HG03064 (cell line): ENCODE measurements around the gene SLC25A26.

Source experiments
- ATAC-seq: cut with Tn5 transposase; IDR thresholded peaks from one replicate; pipeline ENCODE4 v1.9.1; 2021; ENCODE audit warnings: low read depth; ENCODE audit not compliant: unreplicated experiment

Gene SLC25A26, protein sequence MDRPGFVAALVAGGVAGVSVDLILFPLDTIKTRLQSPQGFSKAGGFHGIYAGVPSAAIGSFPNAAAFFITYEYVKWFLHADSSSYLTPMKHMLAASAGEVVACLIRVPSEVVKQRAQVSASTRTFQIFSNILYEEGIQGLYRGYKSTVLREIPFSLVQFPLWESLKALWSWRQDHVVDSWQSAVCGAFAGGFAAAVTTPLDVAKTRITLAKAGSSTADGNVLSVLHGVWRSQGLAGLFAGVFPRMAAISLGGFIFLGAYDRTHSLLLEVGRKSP

DNA sequence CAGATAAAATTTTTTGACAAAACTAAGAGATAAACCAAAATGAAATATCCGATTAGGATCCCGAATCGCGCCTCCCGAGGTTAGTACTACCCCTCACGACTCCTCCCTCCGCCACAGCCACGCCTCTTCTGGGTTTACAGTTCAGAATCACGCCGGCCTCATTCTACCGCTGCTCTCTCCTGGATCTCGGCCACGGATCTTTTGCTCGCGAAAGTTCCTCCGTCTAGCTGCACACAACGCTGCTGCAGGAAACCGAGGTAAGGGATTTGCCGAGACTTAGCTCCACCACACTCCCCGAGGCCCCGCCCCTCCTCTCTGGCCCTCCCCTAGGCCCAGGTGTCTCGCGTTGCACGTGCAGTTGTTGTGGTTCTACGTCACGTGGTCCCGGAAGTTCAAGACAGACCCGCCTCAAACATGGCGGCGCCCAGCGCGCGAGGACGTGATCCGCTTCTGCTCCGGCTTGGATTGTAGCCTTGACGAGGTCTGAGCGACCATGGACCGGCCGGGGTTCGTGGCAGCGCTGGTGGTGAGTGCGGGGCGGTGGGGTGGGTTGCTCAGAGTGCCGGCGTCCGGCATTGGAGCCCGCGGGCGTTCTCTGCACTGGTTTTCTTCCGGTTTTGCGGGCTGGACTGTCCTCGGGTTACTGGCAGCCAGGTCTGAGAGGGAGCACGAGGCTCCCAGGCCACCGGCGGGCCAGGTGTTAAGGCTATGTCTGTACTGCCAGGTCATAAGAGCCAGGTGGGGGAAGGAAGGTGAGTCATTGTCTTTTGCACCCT lies at the start of gene SLC25A26:
Gene SLC25A26, plus strand, starts transcription at position 400 of the 776 bp plus-strand sequence. Its CDS starts 94 bp downstream, at position 494.
- ATAC-seq: peak; percentile 100

- no peak for ATAC-seq
Measured at GRCh38 chr3:66172394-66172793, 48.4 kb upstream of the SLC25A26 start.

DNA sequence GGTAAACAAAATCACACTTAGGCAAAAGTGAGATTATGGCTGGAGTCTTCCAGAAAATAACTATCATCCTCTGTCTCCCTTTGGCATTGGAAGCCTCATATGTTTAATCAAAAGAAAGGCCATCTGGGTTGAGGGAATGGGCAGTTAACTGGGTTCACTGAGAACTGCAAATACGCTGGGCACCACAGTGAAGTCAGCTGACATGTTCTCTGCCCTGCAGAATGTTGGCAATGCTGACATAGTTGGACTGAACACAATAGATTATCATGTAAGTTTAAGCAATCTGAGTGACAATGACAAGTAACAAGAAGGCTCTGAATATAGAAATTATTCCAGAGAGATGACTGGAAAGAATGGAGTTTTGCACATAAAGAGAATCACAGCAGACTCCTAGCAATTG lies 43.8 kb upstream of the SLC25A26 start:
- no peak for ATAC-seq

DNA sequence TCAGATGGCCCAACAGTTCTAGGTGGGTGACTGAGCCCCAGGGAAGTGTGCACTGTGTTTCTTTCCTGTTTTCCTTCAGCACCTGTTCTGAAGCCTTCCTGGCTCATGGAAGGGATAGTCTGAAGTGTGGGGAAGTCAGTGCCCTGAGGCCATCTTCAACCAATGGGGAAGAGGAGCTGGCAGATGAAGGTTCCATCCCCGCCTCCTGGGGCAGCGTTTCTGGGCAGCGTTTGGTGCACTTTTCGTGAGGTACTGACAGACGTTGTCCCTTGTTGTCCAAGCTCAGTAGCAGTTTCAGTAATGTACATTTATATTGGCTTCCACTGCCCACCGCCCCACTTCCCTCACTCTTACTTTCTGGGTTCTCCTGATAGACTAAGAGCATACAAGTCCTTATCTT lies 42.6 kb upstream of the SLC25A26 start:
- ATAC-seq: no peak

- no peak for ATAC-seq
Measured at GRCh38 chr3:66179793-66180192, 41.0 kb upstream of the SLC25A26 start.

GRCh38 chr3:66181764-66182163 lies 39.0 kb upstream of the SLC25A26 start:
- ATAC-seq: no peak

DNA sequence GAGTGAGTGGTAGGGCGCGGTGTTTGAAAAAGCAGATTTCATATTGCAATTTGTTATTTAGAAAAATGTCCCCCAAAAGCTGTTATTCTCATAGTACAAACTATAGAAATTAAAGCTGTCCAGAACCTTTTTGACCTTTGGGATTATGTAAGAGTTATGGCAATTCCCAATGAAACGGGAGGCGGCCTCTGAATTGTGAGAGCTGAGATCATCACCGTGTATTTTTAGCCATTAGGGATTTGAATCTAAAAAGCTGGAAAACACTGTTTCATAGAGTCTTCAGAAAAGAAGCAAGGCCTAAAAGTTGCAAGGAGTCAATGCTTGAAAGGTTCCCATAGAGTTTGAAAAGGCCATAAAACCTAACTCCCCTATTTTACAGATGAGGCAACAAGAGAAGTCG lies 38.6 kb upstream of the SLC25A26 start:
- ATAC-seq: no peak

GRCh38 chr3:66186545-66186944 lies 34.3 kb upstream of the SLC25A26 start:
- no peak for ATAC-seq

DNA sequence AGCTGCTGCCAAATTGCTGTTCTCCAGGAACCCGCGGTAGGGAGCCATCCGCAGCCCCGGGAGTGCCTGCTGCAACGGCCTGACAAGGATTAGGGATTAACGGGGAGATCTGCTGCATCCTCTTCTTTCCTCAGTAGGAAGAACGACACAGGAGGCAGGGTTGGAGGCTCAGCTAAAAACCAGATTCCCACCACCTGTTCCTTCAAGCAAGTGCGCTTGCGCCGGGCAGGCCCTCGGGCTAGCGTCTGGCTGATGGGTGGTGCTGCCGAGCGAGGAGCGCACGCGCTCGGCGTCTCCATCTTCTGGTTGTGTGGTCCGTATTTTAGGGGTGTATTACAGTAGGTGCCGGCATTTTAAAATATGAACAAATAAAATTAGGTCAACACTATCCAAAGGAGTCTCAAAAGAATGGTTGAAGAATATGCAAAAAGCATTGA lies 25.4 kb upstream of the SLC25A26 start:
- no peak for ATAC-seq

GRCh38 chr3:66196633-66197032 lies 24.2 kb upstream of the SLC25A26 start:
- no peak for ATAC-seq

GRCh38 chr3:66198437-66199088 lies 22.2 kb upstream of the SLC25A26 start:
- no peak for ATAC-seq

GRCh38 chr3:66199089-66199473 lies 21.7 kb upstream of the SLC25A26 start:
- ATAC-seq: no peak

DNA sequence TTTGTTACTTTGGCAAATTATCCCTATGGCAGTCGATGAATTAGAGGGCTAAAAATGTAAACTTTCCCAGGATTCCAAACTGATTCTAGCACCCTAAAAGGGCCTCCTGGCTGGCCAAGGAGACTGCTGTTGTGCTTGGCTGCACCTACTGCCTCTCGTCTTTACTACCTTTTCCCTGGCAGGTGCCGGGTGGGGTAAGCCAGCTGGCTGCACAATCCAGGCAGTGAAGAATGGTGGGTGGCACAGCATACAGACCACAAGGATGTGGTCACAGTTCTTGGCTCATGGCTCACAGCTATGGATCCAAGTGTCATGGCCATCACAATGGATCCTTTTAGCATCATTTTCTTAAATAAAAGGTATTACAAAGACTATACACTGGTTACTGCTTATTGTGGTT lies 20.7 kb upstream of the SLC25A26 start:
- no peak for ATAC-seq

DNA sequence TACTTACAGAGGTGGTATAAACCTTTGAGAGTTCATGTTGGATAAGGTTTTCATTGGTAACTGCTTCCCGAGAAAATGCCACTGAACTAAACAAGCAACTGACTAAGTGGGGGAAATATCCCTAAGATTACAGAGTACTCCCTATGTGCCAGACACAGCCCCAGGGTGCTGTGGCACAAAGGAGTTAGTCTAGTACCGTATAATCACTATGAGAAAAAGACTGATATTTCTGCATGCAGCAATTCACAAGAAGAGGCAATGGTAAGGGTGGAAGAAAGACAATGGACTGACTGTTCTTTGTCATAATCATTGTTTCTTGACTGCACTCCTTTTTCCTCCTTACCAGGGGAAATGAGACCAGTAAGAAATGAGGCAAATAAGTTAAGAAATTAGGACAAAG lies 20.0 kb upstream of the SLC25A26 start:
- no peak for ATAC-seq

GRCh38 chr3:66203275-66203674 lies 17.5 kb upstream of the SLC25A26 start:
- no peak for ATAC-seq

- ATAC-seq: no peak
Measured at GRCh38 chr3:66206806-66207205, 14.0 kb upstream of the SLC25A26 start.

- no peak for ATAC-seq
Measured at GRCh38 chr3:66208189-66208588, 12.6 kb upstream of the SLC25A26 start.

GRCh38 chr3:66210687-66211295 lies 10.0 kb upstream of the SLC25A26 start:
- no peak for ATAC-seq

- no peak for ATAC-seq
Measured at GRCh38 chr3:66211779-66212178, 9.0 kb upstream of the SLC25A26 start.

GRCh38 chr3:66215106-66215505 lies 5.7 kb upstream of the SLC25A26 start:
- no peak for ATAC-seq

GRCh38 chr3:66220066-66220465 lies 735 bp upstream of the SLC25A26 start:
- ATAC-seq: no peak
